Measurements from ENCODE around the gene PDCD1LG2. TPM values are rescaled to one million over a fixed set of nuclear protein-coding genes. Genes with fewer than 3 reads are reported as not detected.

PDCD1LG2 gene
- total RNA-seq, 4 donors from 2014 or later = 0.78 to 2.6 (median 1.6) TPM

- no peaks in the 10 kb centered on the region for H3K4me1 ChIP-seq
- H3K27ac ChIP-seq = no peak overlapping the region
- H3K9me3 ChIP-seq = no peaks in the 10 kb centered on the region
- no peaks in the 10 kb centered on the region for H3K27me3 ChIP-seq
- no peak for TF ChIP-seq POLR2A (IDR thresholded peaks at IDR 0.05)
- H3K4me3 ChIP-seq (replicated peaks in 1 of 3) = no peak overlapping the region
- WGBS, 2 donors = 90 to 97% methylated on average over 10 of the region's 10 CpGs
- intact Hi-C loops (cut with DNase I) = no loop called here
- H3K36me3 ChIP-seq = no peaks in the 10 kb centered on the region
- no peak for DNase-seq
These were observed 6.3 kb downstream of the PDCD1LG2 start for GRCh38 chr9:5516453-5517220.

GRCh38 chr9:5518171-5518936, 8.0 kb downstream of the PDCD1LG2 start:
- no peaks in the 10 kb centered on the region for H3K36me3 ChIP-seq
- H3K27ac ChIP-seq = no peak overlapping the region
- no peak overlapping the region for H3K4me3 ChIP-seq (replicated peaks in 1 of 3)
- intact Hi-C loops (cut with DNase I) = no loop called here
- TF ChIP-seq CTCF (IDR thresholded peaks at IDR 0.05) (no peak), POLR2A (IDR thresholded peaks at IDR 0.05) (no peak)
- 38 to 59% methylated on average over 2 of the region's 2 CpGs for WGBS, 2 donors
- H3K4me1 ChIP-seq = no peaks in the 10 kb centered on the region
- no peaks in the 10 kb centered on the region for H3K9me3 ChIP-seq
- DNase-seq = no peak
- no peaks in the 10 kb centered on the region for H3K27me3 ChIP-seq

- Histone ChIP-seq H3K27me3 (no peaks in the 10 kb centered on the region), H3K27ac (no peak overlapping the region), H3K9me3 (no peaks in the 10 kb centered on the region), H3K4me1 (no peaks in the 10 kb centered on the region), H3K36me3 (no peaks in the 10 kb centered on the region), H3K4me3 (replicated peaks in 1 of 3) (no peak overlapping the region)
- 78 to 86% methylated on average over 2 of the region's 2 CpGs for WGBS, 2 donors
- no peak for TF ChIP-seq POLR2A (IDR thresholded peaks at IDR 0.05)
- TF ChIP-seq CTCF (IDR thresholded peaks at IDR 0.05) = no peak
- no peak for DNase-seq
- intact Hi-C loops (cut with DNase I) = no loop called here
These were observed 8.6 kb downstream of the PDCD1LG2 start for GRCh38 chr9:5518937-5519319.

GRCh38 chr9:5524090-5524489, 13.8 kb downstream of the PDCD1LG2 start:
- DNase-seq = no peak
- Histone ChIP-seq H3K9me3 (no peaks in the 10 kb centered on the region), H3K27me3 (no peaks in the 10 kb centered on the region), H3K27ac (no peak overlapping the region), H3K4me3 (replicated peaks in 1 of 3) (no peak overlapping the region), H3K36me3 (no peaks in the 10 kb centered on the region), H3K4me1 (no peaks in the 10 kb centered on the region)
- WGBS, 2 donors = 95 to 97% methylated on average over 4 of the region's 4 CpGs
- intact Hi-C loops (cut with DNase I) = no loop called here
- TF ChIP-seq POLR2A (IDR thresholded peaks at IDR 0.05) (no peak), CTCF (IDR thresholded peaks at IDR 0.05) (no peak)

GRCh38 chr9:5529683-5530221, 19.4 kb downstream of the PDCD1LG2 start:
- Histone ChIP-seq H3K4me1 (no peaks in the 10 kb centered on the region), H3K36me3 (no peaks in the 10 kb centered on the region), H3K9me3 (no peaks in the 10 kb centered on the region), H3K4me3 (replicated peaks in 1 of 3) (no peak overlapping the region), H3K27me3 (no peaks in the 10 kb centered on the region), H3K27ac (no peak overlapping the region)
- 59 to 60% methylated on average over 4 of the region's 4 CpGs for WGBS, 2 donors
- no peak for DNase-seq
- TF ChIP-seq POLR2A (IDR thresholded peaks at IDR 0.05) = no peak
- intact Hi-C loops (cut with DNase I) = no loop called here

Measured in thyroid gland (tissue), 4 donors.